Lung (tissue), 12 donors: ENCODE measurements around the gene CDH13. TPM values are rescaled to one million over a fixed set of nuclear protein-coding genes. Genes with fewer than 3 reads are reported as not detected.
A peak's percentile ranks its signal among the peaks of the same experiment; 100 is the strongest.

Experiments
- ATAC-seq: fragments of 200-7000 bp; cut with Tn5 transposase; one replicate; pipeline ENCODE4 v1.9.1; 2020; ENCODE audit warnings: moderate number of reproducible peaks; ENCODE audit not compliant: insufficient read depth, low FRiP score
- DNase-seq, 3 donors: peaks; one replicate each; pipeline ENCODE4 v3.0.0-alpha.2; 2013 to 2017
- H3K27ac ChIP-seq, 2 donors: one replicate each; pipeline ENCODE4 v1.5.1; 2013; ENCODE audit warnings: mild to moderate bottlenecking in 2 of 2, moderate library complexity in 2 of 2, control low read depth in 1 of 2, inconsistent platforms in 1 of 2, low read depth in 1 of 2, low read length in 1 of 2
- H3K27me3 ChIP-seq, 3 donors: one replicate each; pipeline ENCODE4 v1.5.1; 2013; ENCODE audit warnings: low read length in 2 of 3; ENCODE audit not compliant: control insufficient read depth in 3 of 3, insufficient read depth in 3 of 3
- H3K36me3 ChIP-seq, 4 donors: one replicate each; pipeline ENCODE4 v1.5.1; 2013; ENCODE audit warnings: low read length in 4 of 4, mild to moderate bottlenecking in 1 of 4, moderate library complexity in 1 of 4; ENCODE audit not compliant: control insufficient read depth in 4 of 4, insufficient read depth in 4 of 4
- H3K4me1 ChIP-seq, 5 donors: one replicate each; pipeline ENCODE4 v1.5.1; 2013; ENCODE audit warnings: low read length in 5 of 5, mild to moderate bottlenecking in 2 of 5, moderate library complexity in 1 of 5; ENCODE audit not compliant: control insufficient read depth in 5 of 5, insufficient read depth in 5 of 5
- H3K4me3 ChIP-seq: one replicate; pipeline ENCODE4 v1.5.1; 2013; ENCODE audit warnings: mild to moderate bottlenecking, control low read depth, moderate library complexity
- H3K9ac ChIP-seq, 2 donors: one replicate each; pipeline ENCODE4 v1.5.1; 2013; ENCODE audit warnings: low read length in 2 of 2, control low read depth in 1 of 2; ENCODE audit not compliant: insufficient read depth in 1 of 2
- H3K9me3 ChIP-seq, 4 donors: one replicate each; pipeline ENCODE4 v1.5.1; 2013; ENCODE audit warnings: low read length in 3 of 4, mild to moderate bottlenecking in 1 of 4, moderate library complexity in 1 of 4; ENCODE audit not compliant: control insufficient read depth in 4 of 4, insufficient read depth in 3 of 4
- CTCF ChIP-seq: IDR thresholded peaks from 2 replicates; pipeline ENCODE4 v1.5.1; 2012; ENCODE audit warnings: mild to moderate bottlenecking; ENCODE audit errors: control extremely low read depth, extremely low read depth
- WGBS, 2 donors: extraction: QIAGEN DNeasy Blood & Tissue Kit; methylation state at CpG; one replicate each; pipeline ENCODE4 v1.1.7; 2013; 5-methylcytosine and 5-hydroxymethylcytosine counted together
- polyA plus RNA-seq, 2 donors: library from polyadenylated mRNA; stranded (reverse); fragments of 200-250 nt; gene quantifications; one replicate each; pipeline ENCODE4 v1.2.1, GENCODE V29; 2013
- total RNA-seq, 2 donors: library from RNA; depleted of rRNA in 1 of 2; stranded (reverse); fragments of >200 nt in 1 of 2; gene quantifications; one replicate each; pipeline ENCODE4 v1.2.1, GENCODE V29; 2014 to 2021
- donor health status: control.
- donor health status: control.
- donor health status: Bipolar disorder and iron deficiency.
- donor health status: healthy.
- donor health status: DM: yes; HTN: yes; CAD: no.

The CDH13 gene
- total and polyA plus RNA-seq, 4 donors, result 2.1 to 12.3 (median 7.3) TPM

DNA sequence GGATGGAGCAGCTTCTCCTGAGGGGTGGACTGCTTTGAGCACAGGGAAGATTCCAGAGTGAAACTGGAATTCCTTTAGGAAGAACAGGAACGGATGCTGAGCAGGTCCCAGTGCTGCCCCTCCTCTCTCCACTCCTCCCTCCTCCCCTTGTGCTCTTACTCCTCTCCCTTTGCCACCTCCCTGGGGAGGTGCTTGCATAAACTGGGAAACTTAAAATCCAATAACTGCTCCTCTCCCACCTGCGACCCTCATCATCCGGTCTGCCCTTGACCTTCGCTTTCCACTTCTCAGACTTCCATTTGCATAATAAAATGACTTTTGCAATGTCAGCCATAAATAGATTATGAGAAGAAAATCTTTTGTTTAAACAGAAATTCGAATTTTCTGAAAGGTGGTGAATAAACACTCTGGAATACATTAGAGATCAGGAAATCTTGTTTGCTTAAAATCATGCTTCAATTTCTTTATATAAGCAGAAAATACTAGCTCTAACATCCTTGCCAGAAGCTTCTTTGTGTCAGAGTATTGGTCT lies 1204.8 kb downstream of the CDH13 start:
- H3K27ac ChIP-seq, result no peak overlapping the region
- no peaks in the 10 kb centered on the region for H3K36me3 ChIP-seq
- H3K9me3 ChIP-seq, result peaks cover 0 to 5% (median 0%) of the 10 kb centered on the region in 4 donors
- WGBS, 2 donors, result 52 to 81% methylated on average over 5 of the region's 5 CpGs
- DNase-seq (no peak), ATAC-seq (no peak)
- H3K27me3 ChIP-seq, result no peaks in the 10 kb centered on the region
- H3K4me1 ChIP-seq, result no peaks in the 10 kb centered on the region
- H3K4me3 ChIP-seq, result no peak overlapping the region
- no peak for TF ChIP-seq CTCF
- no peak overlapping the region for H3K9ac ChIP-seq

DNA sequence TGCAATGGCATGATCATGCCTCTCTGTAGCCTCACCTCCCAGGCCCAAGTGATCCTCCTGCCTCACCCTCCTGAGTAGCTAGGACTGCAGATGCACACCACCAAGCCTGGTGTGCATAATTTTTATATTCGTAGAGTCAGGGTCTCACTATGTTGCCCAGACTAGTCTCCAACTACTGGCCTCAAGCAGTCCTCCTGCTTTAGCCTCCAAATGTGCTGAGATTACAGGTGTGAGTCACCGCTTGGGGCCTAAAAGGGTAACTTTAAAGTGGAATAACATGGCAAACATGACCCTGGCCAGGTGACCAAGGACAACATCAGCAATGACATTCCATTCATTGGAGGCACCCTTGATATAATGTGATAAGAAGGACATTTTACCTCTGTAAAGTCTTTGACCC lies 1207.2 kb downstream of the CDH13 start:
- no peak for TF ChIP-seq CTCF
- Histone ChIP-seq H3K4me1 (no peaks in the 10 kb centered on the region), H3K4me3 (no peak overlapping the region), H3K27ac (no peak overlapping the region), H3K27me3 (peaks cover 0 to 3% (median 2%) of the 10 kb centered on the region in 3 donors), H3K9me3 (peaks cover 0 to 5% (median 0%) of the 10 kb centered on the region in 4 donors), H3K9ac (no peak overlapping the region), H3K36me3 (no peaks in the 10 kb centered on the region)
- ATAC-seq (no peak), DNase-seq (no peak)
- WGBS, 2 donors, result 91 to 95% methylated on average over 2 of the region's 2 CpGs

- Histone ChIP-seq H3K9ac (no peak overlapping the region), H3K4me3 (no peak overlapping the region), H3K4me1 (no peaks in the 10 kb centered on the region), H3K36me3 (no peaks in the 10 kb centered on the region), H3K27me3 (peaks cover 0 to 3% (median 2%) of the 10 kb centered on the region in 3 donors), H3K27ac (no peak overlapping the region), H3K9me3 (peaks cover 0 to 5% (median 0%) of the 10 kb centered on the region in 4 donors)
- TF ChIP-seq CTCF, result no peak
- 46 to 56% methylated on average over 10 of the region's 10 CpGs for WGBS, 2 donors
- DNase-seq (peak in 2 of 3 donors; percentile 25 to 39), ATAC-seq (no peak)
Observed at GRCh38 chr16:83835586-83836566, 1209.1 kb downstream of the CDH13 start.
